A549 (cell line): Measurements from ENCODE around the gene STAM. TPM values are rescaled to one million over a fixed set of nuclear protein-coding genes. Genes with fewer than 3 reads are reported as not detected.

Experiments
- ATAC-seq, 2 experiments: fragments of 200-7000 bp in 1 of 2; fragments of >200 bp in 1 of 2; cut with Nextera tagmentation in 1 of 2; cut with Tn5 transposase in 1 of 2; 3 replicates each; pipeline versions ENCODE4 v1.8.0 to v1.9.1; 2018 to 2020; ENCODE audit warnings: mild to moderate bottlenecking in 1 of 2, moderate library complexity in 1 of 2
- CTCF ChIA-PET: fragments of 300-600 bp; sonication (Branson Sonifier 250); formaldehyde crosslinking; extraction: SDS; loops from one replicate; lab custom pipeline; 2021; ENCODE audit warnings: antibody characterized with exemption, inconsistent platforms; lab: Yijun Ruan, JAX
- POLR2A ChIA-PET: fragments of 350-600 bp; formaldehyde crosslinking; extraction: SDS; loops from one replicate; lab custom pipeline; 2021; ENCODE audit warnings: antibody characterized with exemption, inconsistent platforms; lab: Yijun Ruan, JAX
- DNase-seq, 2 experiments: peaks; one replicate each; pipeline versions ENCODE4 v3.0.0 to v3.0.0-alpha.2; 2011 to 2016; ENCODE audit warnings: low read depth in 1 of 2, low spot score in 1 of 2
- FAIRE-seq: peaks from 2 replicates; lab custom pipeline; 2011; peaks lifted over from hg19 to GRCh38; lab: Jason Lieb, UNC
- H3K27ac ChIP-seq, 2 experiments: fragments of >200 bp; sonication (Bioruptor Twin); formaldehyde crosslinking; 3 replicates each; pipeline ENCODE4 v1.5.1; 2016 to 2017
- H3K4me1 ChIP-seq: fragments of >200 bp; sonication (Bioruptor Twin); formaldehyde crosslinking; 3 replicates; pipeline ENCODE4 v1.6.1; 2016
- H3K4me2 ChIP-seq: fragments of >200 bp; sonication (Bioruptor Twin); formaldehyde crosslinking; 3 replicates; pipeline ENCODE4 v1.6.1; 2016
- H3K4me3 ChIP-seq: fragments of >200 bp; sonication (Bioruptor Twin); formaldehyde crosslinking; 3 replicates; pipeline ENCODE4 v1.5.1; 2016
- H3K9me3 ChIP-seq: fragments of >200 bp; sonication (Bioruptor Twin); formaldehyde crosslinking; 3 replicates; pipeline ENCODE4 v1.6.1; 2016
- BHLHE40 ChIP-seq: IDR thresholded peaks from 2 replicates; pipeline ENCODE4 v1.6.1; 2012; ENCODE audit warnings: low read depth, low read length, inconsistent platforms
- FOSB ChIP-seq: fragments of 250-450 bp; sonication (Bioruptor Pico); IDR thresholded peaks from 2 replicates; pipeline ENCODE4 v1.5.0; 2020; ENCODE audit warnings: mild to moderate bottlenecking, moderate library complexity
- FOXS1 ChIP-seq: fragments of 250-450 bp; sonication (Bioruptor Pico); IDR thresholded peaks from 2 replicates; pipeline ENCODE4 v1.5.0; 2020; ENCODE audit warnings: mild to moderate bottlenecking, moderate library complexity
- GATA3 ChIP-seq: IDR thresholded peaks from 2 replicates; pipeline ENCODE4 v1.6.1; 2012; ENCODE audit warnings: borderline replicate concordance
- HEYL ChIP-seq: fragments of 250-450 bp; sonication (Bioruptor Pico); IDR thresholded peaks from 2 replicates; pipeline ENCODE4 v1.8.0; 2021; ENCODE audit warnings: mild to moderate bottlenecking, moderate library complexity
- HOXB13 ChIP-seq: fragments of 250-450 bp; sonication (Bioruptor Pico); IDR thresholded peaks from 2 replicates; pipeline ENCODE4 v1.5.0; 2020; ENCODE audit warnings: low read depth, mild to moderate bottlenecking, moderate library complexity
- HOXB5 ChIP-seq: fragments of 250-450 bp; sonication (Bioruptor Pico); IDR thresholded peaks from 2 replicates; pipeline ENCODE4 v1.5.0; 2020; ENCODE audit warnings: mild to moderate bottlenecking, moderate library complexity
- JUN ChIP-seq, 2 experiments: fragments of >200 bp; sonication (Bioruptor Twin); formaldehyde crosslinking; IDR thresholded peaks; 2 replicates in 1 of 2; 3 replicates in 1 of 2; pipeline ENCODE4 v1.6.1; 2016 to 2017
- JUNB ChIP-seq: fragments of >200 bp; sonication (Bioruptor Twin); formaldehyde crosslinking; IDR thresholded peaks from 2 replicates; pipeline ENCODE4 v1.6.1; 2016
- KDM1A ChIP-seq: fragments of 200-600 bp; sonication (generic); IDR thresholded peaks from 2 replicates; pipeline ENCODE4 v1.6.1; 2016; ENCODE audit warnings: low read depth, mild to moderate bottlenecking
- KDM5A ChIP-seq: fragments of 200-600 bp; sonication (generic); IDR thresholded peaks from 2 replicates; pipeline ENCODE4 v1.6.1; 2016; ENCODE audit warnings: antibody characterized with exemption, mild to moderate bottlenecking
- MAZ ChIP-seq: fragments of 150-350 bp; IDR thresholded peaks from 2 replicates; pipeline ENCODE4 v1.6.1; 2014; ENCODE audit warnings: antibody characterized with exemption, low read depth, low read length, borderline replicate concordance
- MYC ChIP-seq: IDR thresholded peaks from 2 replicates; pipeline ENCODE4 v1.6.1; 2012; ENCODE audit warnings: mild to moderate bottlenecking, inconsistent platforms, low read length, improper control_type of control experiment, borderline replicate concordance
- NR3C1 ChIP-seq: fragments of >200 bp; sonication (Bioruptor Twin); formaldehyde crosslinking; IDR thresholded peaks from 3 replicates; pipeline ENCODE4 v1.6.1; 2017
- PHF8 ChIP-seq: fragments of 200-600 bp; sonication (generic); IDR thresholded peaks from 2 replicates; pipeline ENCODE4 v1.6.1; 2016; ENCODE audit warnings: low read depth, mild to moderate bottlenecking, antibody characterized with exemption, moderate library complexity, borderline replicate concordance
- POLR2A ChIP-seq: IDR thresholded peaks from 2 replicates; pipeline ENCODE4 v1.6.1; 2012; ENCODE audit warnings: mild to moderate bottlenecking, low read length
- RARB ChIP-seq: fragments of 250-450 bp; sonication (Bioruptor Pico); IDR thresholded peaks from 2 replicates; pipeline ENCODE4 v1.8.0; 2021; ENCODE audit warnings: mild to moderate bottlenecking, moderate library complexity
- RCOR1 ChIP-seq: fragments of 150-350 bp; IDR thresholded peaks from 2 replicates; pipeline ENCODE4 v1.6.1; 2014; ENCODE audit warnings: antibody characterized with exemption, low read length, low read depth
- RFX5 ChIP-seq: fragments of 450-650 bp; IDR thresholded peaks from 2 replicates; pipeline ENCODE4 v1.7.1; 2014; ENCODE audit warnings: antibody characterized with exemption, mild to moderate bottlenecking, moderate library complexity
- SMC3 ChIP-seq: fragments of >200 bp; sonication (Bioruptor Twin); formaldehyde crosslinking; IDR thresholded peaks from 3 replicates; pipeline ENCODE4 v1.6.1; 2018; ENCODE audit warnings: inconsistent platforms
- ZNF302 ChIP-seq: fragments of 250-450 bp; sonication (Bioruptor Pico); IDR thresholded peaks from 2 replicates; pipeline ENCODE4 v1.9.0; 2021; ENCODE audit warnings: inconsistent platforms, mild to moderate bottlenecking, moderate library complexity
- ZSCAN20 ChIP-seq: fragments of 250-450 bp; sonication (Bioruptor Pico); IDR thresholded peaks from 2 replicates; pipeline ENCODE4 v1.8.0; 2022; ENCODE audit warnings: mild to moderate bottlenecking, moderate library complexity
- WGBS: methylation state at CpG from one replicate; pipeline ENCODE4 v1.1.6; 2017; ENCODE audit errors: missing lambda C conversion rate; 5-methylcytosine and 5-hydroxymethylcytosine counted together
- polyA plus RNA-seq, 4 experiments: library from polyadenylated mRNA; depleted of rRNA in 3 of 4; stranded (reverse); fragments of >200 nt; fragmentation: RNase III in 1 of 4; extraction: RNeasy Plus Mini Kit Qiagen cat#74134 plus additional on column Dnase treatment in 1 of 4; gene quantifications; 2 replicates in 3 of 4; 3 replicates in 1 of 4; pipeline ENCODE4 v1.2.3, GENCODE V29; 2011 to 2017
- TF ChIP-seq, protein P1 (sequence below): fragments of >200 bp; sonication (Bioruptor Twin); formaldehyde crosslinking; IDR thresholded peaks from 3 replicates; pipeline ENCODE4 v1.6.1; 2016
- TF ChIP-seq, protein P2 (sequence below): fragments of >200 bp; sonication (Bioruptor Twin); formaldehyde crosslinking; IDR thresholded peaks from 2 replicates; pipeline ENCODE4 v1.6.1; 2016
- TF ChIP-seq, protein P3 (sequence below): fragments of 150-350 bp; IDR thresholded peaks from 2 replicates; pipeline ENCODE4 v1.6.1; 2014; ENCODE audit warnings: low read depth, mild to moderate bottlenecking, low read length
- TF ChIP-seq, protein P4 (sequence below): fragments of >200 bp; sonication (Bioruptor Twin); formaldehyde crosslinking; IDR thresholded peaks from 3 replicates; pipeline ENCODE4 v1.5.1; 2016

The STAM gene
- polyA plus RNA-seq, 2 of the 4 experiments (the other 2 are of a cell fraction) = 24.4 to 51.7 TPM

GRCh38 chr10:17712717-17713471 lies 68.9 kb downstream of the STAM start (continued):
- TF ChIP-seq NR3C1 (no peak), JUNB (no peak), ZSCAN20 (CRISPR knock-in tag) (no peak), MAZ (no peak), MYC (no peak)
- TF ChIP-seq, protein P1, sequence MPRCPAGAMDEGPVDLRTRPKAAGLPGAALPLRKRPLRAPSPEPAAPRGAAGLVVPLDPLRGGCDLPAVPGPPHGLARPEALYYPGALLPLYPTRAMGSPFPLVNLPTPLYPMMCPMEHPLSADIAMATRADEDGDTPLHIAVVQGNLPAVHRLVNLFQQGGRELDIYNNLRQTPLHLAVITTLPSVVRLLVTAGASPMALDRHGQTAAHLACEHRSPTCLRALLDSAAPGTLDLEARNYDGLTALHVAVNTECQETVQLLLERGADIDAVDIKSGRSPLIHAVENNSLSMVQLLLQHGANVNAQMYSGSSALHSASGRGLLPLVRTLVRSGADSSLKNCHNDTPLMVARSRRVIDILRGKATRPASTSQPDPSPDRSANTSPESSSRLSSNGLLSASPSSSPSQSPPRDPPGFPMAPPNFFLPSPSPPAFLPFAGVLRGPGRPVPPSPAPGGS = no peak
- TF ChIP-seq, all 56 proteins: peak for 0

DNA sequence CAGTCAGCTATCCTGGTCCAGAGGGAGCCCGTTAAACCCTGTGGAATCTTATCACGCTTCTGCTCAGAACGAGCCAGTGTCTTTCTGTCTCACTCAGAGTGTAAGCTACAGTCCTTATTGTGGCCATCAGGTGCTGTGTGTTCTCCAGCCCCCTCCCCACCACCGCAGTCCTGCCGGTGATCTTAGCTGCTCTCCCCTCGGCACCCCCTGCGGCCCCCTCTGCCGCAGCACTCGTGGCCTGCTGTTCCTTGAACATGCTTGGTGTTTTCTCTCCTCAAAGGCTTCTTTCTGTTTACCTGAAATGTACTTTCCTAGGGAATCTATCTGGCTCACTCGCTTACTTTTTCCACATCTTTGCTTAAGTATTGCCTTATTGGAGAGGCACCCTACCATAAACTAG lies 69.8 kb downstream of the STAM start:
- Histone ChIP-seq H3K4me3 (no peak overlapping the region), H3K9me3 (no peaks in the 10 kb centered on the region), H3K4me1 (no peaks in the 10 kb centered on the region), H3K27ac (no peak overlapping the region), H3K4me2 (no peak overlapping the region)
- ATAC-seq (no peak), DNase-seq (no peak), FAIRE-seq (no peak)
- ChIA-PET CTCF (interaction anchor here (0.6 to 3.0 kb wide), 3 partner anchors 15 to 107 kb away, joined by 3 to 10 read pairs (median 4); no protein-coding TSS in a partner anchor), POLR2A (no interaction called here)
- 97% methylated on average over 10 of the region's 10 CpGs for WGBS
- TF ChIP-seq HEYL (CRISPR knock-in tag) (no peak), RARB (CRISPR knock-in tag) (no peak), BHLHE40 (no peak), KDM5A (no peak)
- TF ChIP-seq, protein P1 = no peak

GRCh38 chr10:17716161-17716560 lies 72.2 kb downstream of the STAM start:
- DNase-seq (no peak), ATAC-seq (no peak)
- WGBS = 94% methylated on average over 4 of the region's 4 CpGs
- Histone ChIP-seq H3K9me3 (no peaks in the 10 kb centered on the region), H3K4me3 (no peak overlapping the region), H3K4me2 (no peak overlapping the region)
- CTCF ChIA-PET = no interaction called here
- no peak for TF ChIP-seq RFX5
- no peak for TF ChIP-seq KDM1A
- TF ChIP-seq SMC3 = no peak
- TF ChIP-seq RCOR1 = no peak
- TF ChIP-seq POLR2A = no peak
- no peak for TF ChIP-seq HOXB5 (CRISPR knock-in tag)
- no peak for TF ChIP-seq FOSB (CRISPR knock-in tag)
- TF ChIP-seq FOXS1 (CRISPR knock-in tag) = no peak
- TF ChIP-seq JUN (IDR thresholded peaks at IDR 0.05) = no peak
- TF ChIP-seq, protein P1 = no peak
- TF ChIP-seq ZNF302 (CRISPR knock-in tag) = no peak
- TF ChIP-seq ZSCAN20 (CRISPR knock-in tag) = no peak
- TF ChIP-seq, protein P2, sequence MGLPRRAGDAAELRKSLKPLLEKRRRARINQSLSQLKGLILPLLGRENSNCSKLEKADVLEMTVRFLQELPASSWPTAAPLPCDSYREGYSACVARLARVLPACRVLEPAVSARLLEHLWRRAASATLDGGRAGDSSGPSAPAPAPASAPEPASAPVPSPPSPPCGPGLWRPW = no peak
- TF ChIP-seq, protein P3, sequence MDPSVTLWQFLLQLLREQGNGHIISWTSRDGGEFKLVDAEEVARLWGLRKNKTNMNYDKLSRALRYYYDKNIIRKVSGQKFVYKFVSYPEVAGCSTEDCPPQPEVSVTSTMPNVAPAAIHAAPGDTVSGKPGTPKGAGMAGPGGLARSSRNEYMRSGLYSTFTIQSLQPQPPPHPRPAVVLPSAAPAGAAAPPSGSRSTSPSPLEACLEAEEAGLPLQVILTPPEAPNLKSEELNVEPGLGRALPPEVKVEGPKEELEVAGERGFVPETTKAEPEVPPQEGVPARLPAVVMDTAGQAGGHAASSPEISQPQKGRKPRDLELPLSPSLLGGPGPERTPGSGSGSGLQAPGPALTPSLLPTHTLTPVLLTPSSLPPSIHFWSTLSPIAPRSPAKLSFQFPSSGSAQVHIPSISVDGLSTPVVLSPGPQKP = no peak
- TF ChIP-seq GATA3 = no peak
- TF ChIP-seq, protein P4, sequence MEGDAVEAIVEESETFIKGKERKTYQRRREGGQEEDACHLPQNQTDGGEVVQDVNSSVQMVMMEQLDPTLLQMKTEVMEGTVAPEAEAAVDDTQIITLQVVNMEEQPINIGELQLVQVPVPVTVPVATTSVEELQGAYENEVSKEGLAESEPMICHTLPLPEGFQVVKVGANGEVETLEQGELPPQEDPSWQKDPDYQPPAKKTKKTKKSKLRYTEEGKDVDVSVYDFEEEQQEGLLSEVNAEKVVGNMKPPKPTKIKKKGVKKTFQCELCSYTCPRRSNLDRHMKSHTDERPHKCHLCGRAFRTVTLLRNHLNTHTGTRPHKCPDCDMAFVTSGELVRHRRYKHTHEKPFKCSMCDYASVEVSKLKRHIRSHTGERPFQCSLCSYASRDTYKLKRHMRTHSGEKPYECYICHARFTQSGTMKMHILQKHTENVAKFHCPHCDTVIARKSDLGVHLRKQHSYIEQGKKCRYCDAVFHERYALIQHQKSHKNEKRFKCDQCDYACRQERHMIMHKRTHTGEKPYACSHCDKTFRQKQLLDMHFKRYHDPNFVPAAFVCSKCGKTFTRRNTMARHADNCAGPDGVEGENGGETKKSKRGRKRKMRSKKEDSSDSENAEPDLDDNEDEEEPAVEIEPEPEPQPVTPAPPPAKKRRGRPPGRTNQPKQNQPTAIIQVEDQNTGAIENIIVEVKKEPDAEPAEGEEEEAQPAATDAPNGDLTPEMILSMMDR = no peak
- TF ChIP-seq PHF8 = no peak
- TF ChIP-seq NR3C1 = no peak
- TF ChIP-seq HOXB13 (CRISPR knock-in tag) = no peak
- TF ChIP-seq, all 56 proteins: peak for 0
- no peak for FAIRE-seq
- no peak overlapping the region for H3K27ac ChIP-seq
- POLR2A ChIA-PET = no interaction called here
- no peaks in the 10 kb centered on the region for H3K4me1 ChIP-seq
